Thyroid gland (tissue), 4 donors: Measurements from ENCODE around the gene PET100. TPM values are rescaled to one million over a fixed set of nuclear protein-coding genes. Genes with fewer than 3 reads are reported as not detected.

Experiments
- DNase-seq, 2 donors: peaks; one replicate each; pipeline ENCODE4 v3.0.0-alpha.2; 2019
- H3K27ac ChIP-seq, 3 donors: fragments of 200-600 bp; sonication (generic); 1 replicate in 2 of 3; 2 replicates in 1 of 3; pipeline ENCODE4 v1.5.1; 2016 to 2019; ENCODE audit warnings: mild to moderate bottlenecking in 1 of 3, moderate library complexity in 1 of 3
- H3K27me3 ChIP-seq: fragments of 200-600 bp; sonication (generic); one replicate; pipeline ENCODE4 v1.5.1; 2019
- H3K36me3 ChIP-seq, 2 donors: fragments of 200-600 bp; sonication (generic); one replicate each; pipeline ENCODE4 v1.5.1; 2016 to 2019
- H3K4me1 ChIP-seq, 2 donors: fragments of 200-600 bp; sonication (generic); one replicate each; pipeline ENCODE4 v1.5.1; 2017 to 2019
- H3K4me3 ChIP-seq, 3 donors: fragments of 200-600 bp; sonication (generic); replicated peaks in 1 of 3; 1 replicate in 2 of 3; 2 replicates in 1 of 3; pipeline ENCODE4 v1.5.1; 2016; ENCODE audit warnings: mild to moderate bottlenecking in 1 of 3
- H3K9me3 ChIP-seq: fragments of 200-600 bp; sonication (generic); one replicate; pipeline ENCODE4 v1.5.1; 2017
- CTCF ChIP-seq, 6 experiments: fragments of 200-600 bp in 3 of 6; fragments of 450-650 bp in 3 of 6; sonication (generic) in 3 of 6; IDR thresholded peaks; one replicate each; pipeline ENCODE4 v1.5.1; 2016 to 2019; ENCODE audit warnings: antibody characterized with exemption in 6 of 6, mild to moderate bottlenecking in 2 of 6, inconsistent platforms in 1 of 6, moderate library complexity in 1 of 6
- POLR2A ChIP-seq, 2 donors: fragments of 450-650 bp; IDR thresholded peaks; one replicate each; pipeline ENCODE4 v1.6.1; 2017; ENCODE audit warnings: antibody characterized with exemption in 2 of 2, mild to moderate bottlenecking in 2 of 2, moderate library complexity in 1 of 2
- WGBS, 2 donors: methylation state at CpG; one replicate each; pipeline ENCODE4 v1.1.5; 2017; 5-methylcytosine and 5-hydroxymethylcytosine counted together
- intact Hi-C: fragments of 100-400 bp; cut with DNase I; formaldehyde crosslinking; loops from one replicate; pipeline ENCODE4 v1.15.1; 2023
- total RNA-seq, 4 donors: library from RNA; depleted of rRNA; stranded (reverse); fragments of >200 nt; gene quantifications; one replicate each; pipeline ENCODE4 v1.2.3, GENCODE V29; 2016

PET100 gene
- total RNA-seq, 4 donors from 2014 or later: 6.0 to 45.5 (median 13.9) TPM

DNA sequence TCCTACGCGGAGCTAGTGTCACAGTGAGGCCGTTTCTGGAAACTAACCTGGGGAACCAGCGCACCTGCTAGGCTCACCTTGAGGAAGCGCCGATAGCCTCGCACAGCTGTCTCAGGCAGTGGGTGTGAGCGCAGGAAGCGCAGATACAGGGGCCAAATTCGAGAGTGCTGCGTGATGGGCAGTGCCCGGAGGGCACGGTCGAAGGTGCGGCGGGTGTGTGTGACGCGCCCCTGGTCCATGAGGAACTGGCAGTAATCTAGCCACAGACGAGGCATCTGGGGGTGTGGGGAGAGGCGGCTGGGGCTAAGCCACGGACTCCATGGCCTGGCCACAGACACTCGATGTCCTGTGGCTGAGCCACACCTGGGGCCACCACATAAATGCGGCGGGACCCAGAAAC, 2.4 kb upstream of the PET100 start:
- H3K36me3 ChIP-seq: peaks cover 26 to 40% of the 10 kb centered on the region in 2 donors
- WGBS, 2 donors: 87 to 92% methylated on average over 18 to 24 of the region's 24 CpGs
- H3K27me3 ChIP-seq: no peaks in the 10 kb centered on the region
- H3K4me1 ChIP-seq: peaks cover 23 to 28% of the 10 kb centered on the region in 2 donors
- DNase-seq: no peak
- H3K9me3 ChIP-seq: no peaks in the 10 kb centered on the region
- H3K27ac ChIP-seq: no peak overlapping the region
- intact Hi-C loops: no loop called here
- TF ChIP-seq POLR2A (IDR thresholded peaks at IDR 0.05): no peak
- no peak for TF ChIP-seq CTCF (IDR thresholded peaks at IDR 0.05)
- H3K4me3 ChIP-seq: no peak overlapping the region

DNA sequence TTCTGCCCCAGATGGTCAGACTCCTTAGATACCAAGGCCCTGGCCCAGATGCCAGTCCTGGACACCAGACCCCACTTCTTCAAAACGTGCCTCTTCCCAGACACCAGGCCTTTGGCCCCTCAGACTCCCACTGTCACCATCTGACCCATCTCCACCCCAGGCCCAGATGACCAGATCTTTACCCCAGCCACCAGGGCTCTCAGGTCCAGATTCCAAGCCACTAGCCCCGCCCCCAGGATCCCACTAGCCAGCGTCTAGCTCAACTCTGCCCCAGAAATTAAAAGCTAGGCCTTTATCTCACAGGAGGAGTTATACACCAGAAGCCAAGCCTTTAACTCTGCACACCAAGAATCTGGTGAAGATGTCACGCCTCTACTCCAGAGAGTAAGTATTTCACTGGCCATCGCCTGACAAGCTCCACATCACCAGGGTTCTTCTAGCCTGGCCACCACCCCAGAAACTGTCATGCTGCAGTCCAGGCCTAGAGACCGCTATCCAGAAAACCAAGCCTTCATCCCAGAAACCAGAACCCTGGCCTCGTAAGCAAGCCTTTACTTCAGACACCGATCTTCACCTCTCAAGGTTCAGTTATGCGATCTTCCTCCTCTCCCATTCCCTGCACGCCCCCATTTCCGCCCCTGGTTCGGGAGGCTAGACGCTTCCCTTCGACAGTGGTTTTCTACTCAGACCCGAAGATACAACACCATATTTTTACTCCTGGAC, 843 bp upstream of the PET100 start:
- intact Hi-C loops: no loop called here
- Histone ChIP-seq H3K9me3 (no peaks in the 10 kb centered on the region), H3K4me3 (peak overlapping the region; percentile 57 to 97 (median 90)), H3K27me3 (no peaks in the 10 kb centered on the region), H3K36me3 (peaks cover 10 to 24% of the 10 kb centered on the region in 2 donors), H3K27ac (peak overlapping the region; percentile 64 to 81 (median 76)), H3K4me1 (peaks cover 23 to 28% of the 10 kb centered on the region in 2 donors)
- no peak for DNase-seq
- no peak for TF ChIP-seq POLR2A (IDR thresholded peaks at IDR 0.05)
- no peak for TF ChIP-seq CTCF (IDR thresholded peaks at IDR 0.05)
- 3 to 5% methylated on average over 14 to 15 of the region's 15 CpGs for WGBS, 2 donors

- intact Hi-C loops: no loop called here
- Histone ChIP-seq H3K36me3 (peaks cover 0 to 4% of the 10 kb centered on the region in 2 donors), H3K4me1 (peaks cover 25 to 41% of the 10 kb centered on the region in 2 donors), H3K27me3 (no peaks in the 10 kb centered on the region), H3K4me3 (no peak overlapping the region), H3K9me3 (no peaks in the 10 kb centered on the region), H3K27ac (no peak overlapping the region)
- DNase-seq: no peak
- WGBS, 2 donors: 92 to 94% methylated on average over 9 to 12 of the region's 12 CpGs
- no peak for TF ChIP-seq POLR2A (IDR thresholded peaks at IDR 0.05)
- no peak for TF ChIP-seq CTCF (IDR thresholded peaks at IDR 0.05)
These were observed 2.0 kb downstream of the PET100 start for GRCh38 chr19:7631577-7631976.

GRCh38 chr19:7632340-7633203, 3.0 kb downstream of the PET100 start:
- H3K27me3 ChIP-seq: no peaks in the 10 kb centered on the region
- no peak for TF ChIP-seq POLR2A (IDR thresholded peaks at IDR 0.05)
- no peak for TF ChIP-seq CTCF (IDR thresholded peaks at IDR 0.05)
- DNase-seq: no peak
- no peak overlapping the region for H3K27ac ChIP-seq
- WGBS, 2 donors: 90 to 94% methylated on average over 24 to 27 of the region's 40 CpGs
- no peaks in the 10 kb centered on the region for H3K9me3 ChIP-seq
- intact Hi-C loops: no loop called here
- no peaks in the 10 kb centered on the region for H3K36me3 ChIP-seq
- peaks cover 26 to 42% of the 10 kb centered on the region in 2 donors for H3K4me1 ChIP-seq
- H3K4me3 ChIP-seq: no peak overlapping the region

DNA sequence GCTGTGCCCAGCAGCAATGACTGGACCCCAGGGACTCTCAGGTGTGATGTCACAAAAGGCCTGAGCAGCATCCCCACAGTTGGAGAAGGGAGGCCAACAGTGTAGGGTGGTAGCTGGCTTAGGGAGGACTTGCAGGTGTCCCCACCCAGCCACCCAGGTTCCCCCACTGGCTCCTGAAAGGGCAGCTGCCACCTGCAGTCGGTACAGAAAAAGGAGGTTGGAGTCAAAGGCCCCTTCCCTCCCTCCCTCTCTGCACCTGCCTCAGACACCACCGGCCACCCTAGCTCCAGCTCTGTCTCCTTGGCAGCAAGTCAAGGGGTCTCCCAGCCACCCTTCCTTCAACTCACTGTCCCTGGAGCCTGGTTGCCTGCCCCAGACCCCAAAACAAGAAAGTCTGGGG, 4.1 kb downstream of the PET100 start, which contains the start of gene PCP2:
PCP2 (minus strand) TSS at position 22 of the 400 bp plus-strand sequence. CDS start 262 bp downstream, outside the sequence.
- Histone ChIP-seq H3K9me3 (no peaks in the 10 kb centered on the region), H3K4me3 (no peak within 1 kb of the TSS), H3K27ac (no peak within 1 kb of the TSS), H3K27me3 (no peaks in the 10 kb centered on the region), H3K4me1 (peaks cover 15 to 31% of the 10 kb centered on the region in 2 donors), H3K36me3 (no peaks in the 10 kb centered on the region)
- 50% methylated on average over 2 of the region's 2 CpGs for WGBS, 2 donors
- no peak for DNase-seq
- intact Hi-C loops: no loop called here
- TF ChIP-seq CTCF (IDR thresholded peaks at IDR 0.05) (no peak), POLR2A (IDR thresholded peaks at IDR 0.05) (no peak)
